Motor neuron (in vitro differentiated cells): ENCODE measurements around the gene SCN11A. TPM values are rescaled to one million over a fixed set of nuclear protein-coding genes. Genes with fewer than 3 reads are reported as not detected.
A peak's percentile ranks its signal among the peaks of the same experiment; 100 is the strongest.

ENCODE experiments used
- ATAC-seq, 8 experiments: fragments of 200-7000 bp; cut with Tn5 transposase; replicated peaks in 6 of 8; 2 replicates each; pipeline ENCODE4 v1.8.0; 2021; ENCODE audit warnings: mild to moderate bottlenecking in 8 of 8, moderate library complexity in 8 of 8
- H3K27ac ChIP-seq, 2 donors: fragments of 250-450 bp; sonication (Bioruptor Pico); 2 replicates each; pipeline ENCODE4 v1.9.0; 2021; ENCODE audit warnings: antibody characterized with exemption in 2 of 2, mild to moderate bottlenecking in 2 of 2, moderate library complexity in 1 of 2
- H3K4me1 ChIP-seq, 2 donors: fragments of 250-450 bp; sonication (Bioruptor Pico); replicated peaks in 1 of 2; 2 replicates each; pipeline ENCODE4 v1.6.1; 2021; ENCODE audit warnings: antibody characterized with exemption in 2 of 2, mild to moderate bottlenecking in 2 of 2, moderate library complexity in 1 of 2
- H3K4me3 ChIP-seq, 5 donors: fragments of 250-450 bp; sonication (Bioruptor Pico); 2 replicates each; pipeline ENCODE4 v1.9.0; 2021; ENCODE audit warnings: antibody characterized with exemption in 5 of 5, mild to moderate bottlenecking in 5 of 5, moderate library complexity in 4 of 5
- WGBS, 10 experiments: fragments of 450-650 bp; shearing (Covaris generic); methylation state at CpG; one replicate each; pipeline ENCODE4 v1.0.0; 2022; 5-methylcytosine and 5-hydroxymethylcytosine counted together
- in situ Hi-C, 9 experiments: fragments of 400-800 bp; cut with MboI; loops; one replicate each; pipeline ENCODE4 v1.15.0; 2021; ENCODE audit warnings: low sequenced_read_pairs in 9 of 9, low pct_unique_long_range_greater_than_20kb in 2 of 9; ENCODE audit not compliant: unreplicated experiment in 9 of 9
- total RNA-seq, 8 experiments: library from RNA; unstranded; fragments of 300-600 nt; gene quantifications; 2 replicates each; pipeline versions ENCODE4 v1.2.3 to v1.2.4, GENCODE V29; 2022

The SCN11A gene
- total RNA-seq, 8 experiments from 2014 or later, result 0.27 to 1.2 (median 0.46) TPM

DNA sequence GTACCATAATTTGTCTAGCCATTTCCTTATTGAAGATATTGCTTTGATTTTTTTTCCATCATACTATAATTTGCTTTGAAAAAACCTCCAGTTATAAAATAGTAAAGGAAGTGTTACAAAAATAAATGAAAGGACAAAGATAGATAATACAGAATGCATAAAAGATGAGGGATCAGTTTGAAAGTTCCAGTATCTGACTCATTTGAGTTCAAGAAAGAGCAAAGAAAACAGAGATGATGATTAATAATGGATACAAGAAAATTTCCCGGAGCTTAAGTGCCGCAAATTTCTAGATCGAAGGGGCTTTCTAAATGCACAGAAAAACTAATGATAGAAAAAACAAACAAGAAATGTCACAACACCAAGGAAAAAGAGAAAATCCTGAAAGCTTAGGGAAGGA lies 4.4 kb upstream of the SCN11A start:
- peaks cover 8 to 13% of the 10 kb centered on the region in 2 donors for H3K4me1 ChIP-seq
- 78 to 100% (median 92%) methylated on average over 1 to 3 of the region's 3 CpGs; no CpG with 5 or more reads in 1 of the 10 experiments for WGBS, 10 experiments
- no peak for ATAC-seq
- no peak overlapping the region for H3K4me3 ChIP-seq
- in situ Hi-C loops, result no loop called here
- no peak overlapping the region for H3K27ac ChIP-seq

DNA sequence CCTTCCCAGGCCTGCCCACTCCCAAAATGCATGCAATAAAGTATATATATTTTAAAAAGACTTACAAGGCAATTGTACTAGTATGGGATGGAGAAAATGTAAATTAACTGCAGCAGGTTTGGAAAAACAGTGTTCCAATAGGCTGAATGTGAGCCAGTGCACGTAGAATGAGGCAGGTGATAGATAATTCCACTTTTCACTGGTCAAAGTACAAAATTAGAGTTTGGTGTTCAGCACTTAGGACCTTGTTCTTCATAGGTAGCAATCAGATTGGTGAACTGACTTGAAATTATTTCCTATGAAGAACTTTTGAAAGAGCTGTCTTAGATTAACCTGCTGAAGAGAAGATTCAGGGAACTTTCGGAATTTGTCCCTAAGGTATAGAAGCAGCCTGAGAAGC lies 2.0 kb upstream of the SCN11A start:
- WGBS, 10 experiments, result 70 to 100% (median 96%) methylated on average over 1 to 2 of the region's 2 CpGs; no CpG with 5 or more reads in 4 of the 10 experiments
- no peak for ATAC-seq
- Histone ChIP-seq H3K4me3 (no peak overlapping the region), H3K4me1 (peaks cover 12 to 15% of the 10 kb centered on the region in 2 donors), H3K27ac (no peak overlapping the region)
- in situ Hi-C loops, result no loop called here

DNA sequence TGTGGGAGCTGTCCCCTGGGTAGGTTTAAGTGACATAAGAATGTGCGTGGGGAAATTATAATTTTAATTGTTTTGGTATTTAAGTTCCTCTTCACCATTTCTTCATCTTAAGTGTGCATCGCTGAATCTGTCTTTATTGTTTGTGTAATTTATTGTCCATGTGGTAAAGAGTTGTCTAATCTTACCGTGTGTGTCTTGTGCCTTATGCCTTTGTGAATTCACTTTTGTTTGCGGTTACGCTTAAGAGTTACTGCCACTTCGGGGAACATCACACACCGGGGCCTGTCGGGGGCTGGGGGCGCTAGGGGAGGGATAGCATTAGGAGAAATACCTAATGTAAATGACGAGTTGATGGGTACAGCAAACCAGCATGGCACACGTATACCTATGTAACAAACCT lies 839 bp upstream of the SCN11A start:
- H3K4me3 ChIP-seq, result peak overlapping the region; percentile 91 to 95 (median 93)
- in situ Hi-C loops, result no loop called here
- peaks cover 12 to 15% of the 10 kb centered on the region in 2 donors for H3K4me1 ChIP-seq
- peak overlapping the region; percentile 97 to 98 for H3K27ac ChIP-seq
- WGBS, 10 experiments, result 0 to 2% (median 0%) methylated on average over 1 to 10 of the region's 11 CpGs; no CpG with 5 or more reads in 5 of the 10 experiments
- no peak for ATAC-seq

DNA sequence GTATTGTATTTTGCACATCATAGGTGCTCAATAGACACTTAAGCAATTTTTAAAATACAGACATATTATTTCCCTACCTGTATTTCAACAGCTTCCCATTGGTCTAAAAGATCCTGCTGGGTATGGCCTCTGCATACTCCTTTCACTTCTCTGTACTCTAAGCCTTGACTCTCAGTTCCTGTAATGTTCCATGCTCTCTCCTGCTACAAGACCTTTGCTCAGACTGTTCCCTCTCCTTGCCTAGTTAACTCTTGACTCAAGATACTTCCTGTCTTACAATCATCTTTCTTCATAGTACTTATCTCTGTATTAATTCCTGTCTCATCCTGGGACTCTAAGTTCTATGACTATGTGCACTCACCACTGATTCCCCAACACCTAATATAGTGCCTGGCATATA lies 1.7 kb downstream of the SCN11A start:
- H3K4me1 ChIP-seq, result peaks cover 12 to 15% of the 10 kb centered on the region in 2 donors
- ATAC-seq, result no peak
- no peak overlapping the region for H3K27ac ChIP-seq
- in situ Hi-C loops, result no loop called here
- H3K4me3 ChIP-seq, result no peak overlapping the region

DNA sequence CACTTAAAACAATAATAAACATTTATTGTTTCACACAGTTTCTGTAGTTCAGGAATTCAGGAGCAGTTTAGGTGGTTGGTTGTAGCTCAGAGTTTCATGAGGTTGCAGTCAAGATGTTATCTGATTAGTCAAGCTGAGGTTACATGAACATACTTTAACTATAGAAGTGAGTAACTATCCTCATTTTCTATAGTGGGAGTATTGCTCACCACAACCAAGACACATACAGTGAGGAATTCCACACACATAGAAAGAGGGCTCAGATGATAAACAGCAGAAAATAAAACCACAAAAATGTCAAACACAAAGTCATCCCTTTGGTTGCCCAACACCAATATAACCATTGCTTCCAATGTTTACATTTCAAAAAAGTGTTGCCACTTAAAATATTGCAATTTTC lies 13.6 kb downstream of the SCN11A start:
- no peaks in the 10 kb centered on the region for H3K4me1 ChIP-seq
- in situ Hi-C loops, result no loop called here
- H3K27ac ChIP-seq, result no peak overlapping the region
- no peak overlapping the region for H3K4me3 ChIP-seq
- ATAC-seq, result no peak

DNA sequence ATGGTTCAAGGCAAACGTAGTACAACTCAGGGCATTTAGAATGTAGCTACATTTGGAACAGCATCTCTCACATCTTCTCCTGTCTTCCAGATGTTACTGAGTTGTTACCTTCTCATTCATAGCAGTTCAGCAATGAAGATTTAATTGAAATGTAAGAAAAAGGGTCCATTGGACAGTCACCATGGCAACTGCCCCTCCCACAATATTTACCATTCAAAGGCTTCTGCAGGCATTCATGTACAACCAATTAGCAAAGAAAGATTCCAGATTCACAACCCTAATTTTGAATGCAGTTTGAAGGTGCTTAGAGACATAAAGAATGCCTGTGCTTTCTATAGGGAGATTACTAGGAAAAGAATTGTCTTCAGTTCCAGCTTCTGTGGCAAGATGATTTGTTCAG lies 22.2 kb downstream of the SCN11A start:
- H3K4me1 ChIP-seq, result peaks cover 6% of the 10 kb centered on the region in 2 donors
- ATAC-seq, result peak in 3 of 8 experiments; percentile 4 to 13 (median 9)
- in situ Hi-C loops, result no loop called here
- WGBS, 10 experiments, result 17 to 80% (median 67%) methylated on average over 1 of the region's 1 CpG; no CpG with 5 or more reads in 3 of the 10 experiments
- H3K4me3 ChIP-seq, result no peak overlapping the region
- H3K27ac ChIP-seq, result no peak overlapping the region

DNA sequence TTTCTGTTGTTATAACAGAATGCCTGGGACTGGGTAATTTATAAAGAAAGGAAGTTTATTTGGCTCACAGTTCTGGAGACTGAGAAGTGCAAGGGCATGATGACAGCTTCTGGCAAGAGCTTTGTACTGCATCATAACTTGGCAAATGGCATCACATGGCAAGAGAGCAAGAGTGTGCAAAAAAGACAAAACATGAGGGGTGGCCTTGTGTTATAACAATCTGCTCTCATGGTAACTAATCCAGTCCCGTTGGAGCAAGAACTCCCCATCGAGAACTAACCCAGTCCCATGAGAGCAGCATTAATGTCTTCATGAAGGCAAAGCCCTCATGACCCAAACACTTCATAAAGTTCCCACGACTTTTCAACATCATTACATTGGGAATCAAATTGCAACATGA lies 23.2 kb downstream of the SCN11A start:
- Histone ChIP-seq H3K4me3 (no peak overlapping the region), H3K4me1 (peaks cover 6% of the 10 kb centered on the region in 2 donors), H3K27ac (no peak overlapping the region)
- no peak for ATAC-seq
- in situ Hi-C loops, result no loop called here
- WGBS, 10 experiments, result 10 to 80% (median 30%) methylated on average over 2 to 3 of the region's 3 CpGs; no CpG with 5 or more reads in 5 of the 10 experiments

DNA sequence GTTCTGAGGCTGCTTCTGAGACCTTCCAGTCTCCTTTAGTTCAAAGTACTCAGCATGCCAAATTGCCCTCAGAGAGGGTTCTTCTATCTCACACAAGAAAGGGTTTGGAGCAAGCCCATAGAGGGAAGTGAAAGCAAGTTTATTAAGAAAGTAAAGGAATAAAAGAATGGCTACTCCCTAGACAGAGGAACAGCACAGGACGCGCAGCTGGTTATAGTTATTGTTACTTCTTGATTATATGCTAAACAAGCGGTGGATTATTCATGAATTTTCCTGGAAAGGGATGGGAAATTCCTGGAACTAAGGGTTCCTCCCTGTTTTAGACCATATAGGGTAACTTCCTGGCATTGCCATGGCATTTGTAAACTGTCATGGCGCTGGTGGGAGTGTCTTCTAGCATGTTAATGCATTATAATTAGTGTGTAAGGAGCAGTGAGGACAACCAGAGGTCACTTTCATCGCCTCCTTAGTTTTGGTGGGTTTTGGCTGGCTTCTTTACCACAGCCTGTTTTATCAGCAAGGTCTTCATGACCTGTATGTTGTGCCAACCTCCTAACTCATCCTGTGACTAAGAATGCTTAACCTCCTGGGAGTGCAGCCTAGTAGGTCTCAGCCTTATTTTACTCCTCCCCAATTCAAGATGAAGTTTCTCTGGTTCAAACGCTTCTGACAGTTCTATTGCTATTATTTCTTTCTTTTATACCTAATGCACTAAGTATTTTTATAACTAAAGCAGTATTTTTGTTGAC lies 26.3 kb downstream of the SCN11A start:
- no peak overlapping the region for H3K4me3 ChIP-seq
- WGBS, 10 experiments, result 5 to 87% (median 64%) methylated on average over 1 to 6 of the region's 6 CpGs; no CpG with 5 or more reads in 1 of the 10 experiments
- in situ Hi-C loops, result no loop called here
- H3K4me1 ChIP-seq, result peaks cover 6% of the 10 kb centered on the region in 2 donors
- peak in 3 of 8 experiments; percentile 58 to 69 (median 61) for ATAC-seq
- H3K27ac ChIP-seq, result no peak overlapping the region

DNA sequence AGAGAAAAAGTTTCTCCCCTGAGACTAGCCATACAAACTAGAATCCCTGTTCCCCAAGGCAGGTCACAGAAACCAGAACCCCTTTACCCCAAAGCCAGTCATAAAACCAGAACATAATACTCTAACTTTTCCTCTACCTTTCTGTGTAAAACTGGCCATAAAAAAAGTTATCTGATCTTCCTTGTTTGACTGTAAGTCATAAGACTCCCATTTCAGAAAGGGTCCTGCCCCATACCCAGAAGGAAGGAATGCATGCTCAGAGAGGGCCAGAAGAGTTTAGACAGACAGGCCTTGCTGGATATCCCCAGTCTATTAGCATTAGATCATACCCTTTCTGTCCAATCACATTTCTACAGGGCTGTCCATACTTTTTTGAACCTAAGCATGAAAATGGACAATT lies 27.2 kb downstream of the SCN11A start:
- in situ Hi-C loops, result loop anchor here in 3 of 9 experiments (25.0 kb wide), 2 partner anchors 487 to 512 kb away; no protein-coding TSS in a partner anchor
- Histone ChIP-seq H3K4me1 (peaks cover 0 to 2% of the 10 kb centered on the region in 2 donors), H3K4me3 (no peak overlapping the region), H3K27ac (no peak overlapping the region)
- peak in 1 of 8 experiments; percentile 2 for ATAC-seq

DNA sequence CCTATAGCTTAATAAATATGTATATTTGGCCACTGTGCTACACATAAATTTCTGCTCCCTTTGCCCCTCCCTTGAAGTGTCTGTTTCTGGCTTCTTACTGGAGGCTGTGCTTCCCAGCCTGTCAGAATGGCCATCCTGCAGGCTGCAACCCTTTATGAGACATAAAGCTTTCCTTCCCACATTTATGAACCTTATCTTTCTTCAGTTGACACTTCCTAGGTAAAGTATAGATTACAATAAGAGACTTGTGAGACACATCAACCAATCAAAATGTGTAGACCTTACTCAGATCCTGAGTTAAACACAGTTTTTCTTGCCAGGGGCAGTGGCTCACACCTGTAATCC lies 29.5 kb downstream of the SCN11A start:
- in situ Hi-C loops, result loop anchor here in 3 of 9 experiments (25.0 kb wide), 2 partner anchors 485 to 510 kb away; no protein-coding TSS in a partner anchor
- Histone ChIP-seq H3K4me1 (no peaks in the 10 kb centered on the region), H3K4me3 (no peak overlapping the region), H3K27ac (no peak overlapping the region)
- ATAC-seq, result peak in 2 of 8 experiments; percentile 18 to 68

DNA sequence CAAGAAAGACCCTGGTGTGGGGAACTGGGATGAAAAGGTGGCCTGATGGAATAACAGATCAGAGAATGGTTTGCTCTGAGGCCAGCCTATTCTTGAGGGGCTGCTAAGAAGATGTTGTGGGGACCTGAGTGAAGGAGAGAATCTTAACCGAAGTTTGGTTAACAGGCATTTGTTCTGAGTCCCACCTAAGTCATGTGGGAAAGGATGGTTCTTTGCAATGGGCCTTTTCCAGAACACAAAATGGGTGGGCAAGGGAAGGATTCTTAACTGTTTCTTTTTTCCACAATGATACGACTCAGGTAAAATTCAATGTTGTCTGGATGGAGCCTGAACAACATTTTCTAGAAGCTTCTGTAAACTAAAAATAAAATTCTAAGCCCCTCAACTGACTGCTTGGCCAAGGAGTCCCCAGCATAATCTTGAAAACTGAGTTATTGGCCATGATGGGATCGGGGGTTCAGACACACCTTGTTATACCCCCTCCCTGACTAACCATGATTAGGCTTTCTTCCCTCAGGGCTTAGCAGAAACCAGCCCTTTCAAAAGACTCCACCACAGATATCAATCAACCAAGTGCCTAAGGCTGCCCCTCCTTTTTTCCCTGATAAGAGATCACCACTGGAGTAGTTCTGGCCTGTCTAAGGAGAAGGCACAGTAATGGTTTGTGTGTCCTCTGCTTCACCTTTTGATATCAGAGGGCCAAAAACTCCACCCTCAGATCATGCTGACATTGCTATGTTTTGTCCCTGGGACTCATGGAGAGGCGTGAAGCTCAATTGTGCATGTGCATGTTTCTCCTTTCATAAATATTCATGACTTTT lies 30.1 kb downstream of the SCN11A start:
- peak in 5 of 8 experiments; percentile 24 to 83 (median 80) for ATAC-seq
- Histone ChIP-seq H3K27ac (no peak overlapping the region), H3K4me1 (no peaks in the 10 kb centered on the region), H3K4me3 (no peak overlapping the region)
- in situ Hi-C loops, result loop anchor here in 3 of 9 experiments (25.0 kb wide), 2 partner anchors 484 to 509 kb away; no protein-coding TSS in a partner anchor
- 7 to 93% (median 71%) methylated on average over 2 to 3 of the region's 4 CpGs; no CpG with 5 or more reads in 1 of the 10 experiments for WGBS, 10 experiments

DNA sequence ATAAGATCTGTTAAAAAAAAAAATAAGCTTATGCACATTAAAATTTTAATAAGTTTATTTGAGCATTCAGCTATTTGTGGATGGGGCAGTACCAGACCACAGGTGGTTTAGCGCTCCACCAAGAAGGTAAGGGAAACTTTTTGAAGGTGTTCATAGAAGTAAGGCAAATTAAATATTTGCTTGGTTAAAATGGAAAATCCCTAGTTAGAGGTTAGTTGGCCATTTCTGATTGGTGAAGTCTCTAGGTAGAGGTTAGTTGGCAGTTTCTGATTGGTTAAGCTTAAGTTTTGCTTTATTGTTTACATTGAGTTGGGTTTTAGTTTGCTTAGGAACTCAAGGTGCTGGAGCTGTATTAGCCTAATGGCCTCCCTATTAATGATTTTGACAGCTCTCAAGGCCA lies 30.7 kb downstream of the SCN11A start:
- H3K4me1 ChIP-seq, result no peaks in the 10 kb centered on the region
- H3K27ac ChIP-seq, result no peak overlapping the region
- 71 to 100% (median 100%) methylated on average over 1 of the region's 1 CpG; no CpG with 5 or more reads in 2 of the 10 experiments for WGBS, 10 experiments
- ATAC-seq, result no peak
- in situ Hi-C loops, result loop anchor here in 3 of 9 experiments (25.0 kb wide), 2 partner anchors 484 to 509 kb away; no protein-coding TSS in a partner anchor
- H3K4me3 ChIP-seq, result no peak overlapping the region

DNA sequence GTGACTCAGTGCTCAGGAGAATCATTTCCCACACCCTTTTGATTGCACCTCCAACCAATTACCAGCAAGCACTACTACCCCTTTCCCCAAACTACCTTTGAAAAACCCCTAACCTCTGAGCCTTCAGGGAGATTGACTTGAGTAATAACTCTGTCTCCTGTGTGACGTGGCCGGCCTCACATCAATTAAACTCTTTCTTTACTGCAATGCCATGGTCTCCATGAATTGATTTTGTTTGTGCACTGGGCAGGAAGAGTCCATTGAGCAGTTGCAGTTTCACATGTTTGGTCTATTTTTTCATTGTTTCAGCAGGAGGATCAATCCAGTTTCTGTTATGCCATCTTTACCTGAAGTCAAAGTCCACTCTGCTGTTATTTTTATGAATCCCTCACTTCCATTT lies 32.4 kb downstream of the SCN11A start:
- H3K27ac ChIP-seq, result no peak overlapping the region
- 56 to 100% (median 75%) methylated on average over 2 of the region's 2 CpGs; no CpG with 5 or more reads in 4 of the 10 experiments for WGBS, 10 experiments
- H3K4me3 ChIP-seq, result no peak overlapping the region
- ATAC-seq, result no peak
- no peaks in the 10 kb centered on the region for H3K4me1 ChIP-seq
- in situ Hi-C loops, result loop anchor here in 3 of 9 experiments (25.0 kb wide), 2 partner anchors 482 to 507 kb away; no protein-coding TSS in a partner anchor
